HG02973 (cell line): Measurements from ENCODE around the gene GPR65.

Source experiments
- ATAC-seq: cut with Tn5 transposase; IDR thresholded peaks from one replicate; pipeline ENCODE4 v1.9.1; 2021; ENCODE audit warnings: moderate library complexity; ENCODE audit not compliant: unreplicated experiment

The GPR65 gene

GRCh38 chr14:88036422-88036821 lies 31.5 kb downstream of the GPR65 start:
- no peak for ATAC-seq

DNA sequence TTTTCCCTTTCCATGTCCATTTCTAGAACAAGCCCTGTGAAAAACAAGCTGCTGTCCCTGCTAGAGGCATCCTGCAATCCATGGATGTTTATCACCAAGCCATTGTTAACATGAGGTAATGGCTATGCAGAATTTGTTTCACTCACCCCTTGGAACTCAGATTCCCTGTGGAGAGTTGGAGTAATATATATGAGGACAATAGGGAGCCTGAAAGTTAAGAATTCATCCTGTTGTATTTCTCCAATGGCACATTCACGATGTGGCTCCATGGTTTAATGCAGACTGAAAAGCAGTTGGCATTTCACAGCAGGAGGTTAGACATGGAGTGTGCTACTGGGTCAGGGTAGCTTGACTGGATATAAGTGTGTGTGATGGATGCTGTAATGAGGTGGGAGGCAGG lies 32.4 kb downstream of the GPR65 start:
- ATAC-seq: no peak

DNA sequence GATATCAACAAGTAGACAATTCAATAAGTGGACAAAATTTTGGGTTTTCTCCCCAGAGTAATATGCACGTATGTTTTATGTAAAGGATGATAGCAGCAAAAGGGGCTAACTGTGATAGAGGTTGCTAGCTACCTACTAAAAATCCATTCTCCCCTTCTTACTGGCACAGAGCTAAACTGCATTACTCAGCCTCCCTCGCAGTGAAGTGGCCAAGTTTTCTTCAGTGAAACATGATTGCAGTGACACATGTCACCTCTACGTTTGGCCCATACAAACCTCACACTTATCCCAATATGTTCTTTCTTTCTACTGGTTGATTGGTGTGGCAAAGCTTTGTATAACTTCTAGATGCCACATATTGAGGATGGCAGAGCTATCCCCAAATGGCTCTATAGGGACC lies 34.3 kb downstream of the GPR65 start:
- no peak for ATAC-seq

DNA sequence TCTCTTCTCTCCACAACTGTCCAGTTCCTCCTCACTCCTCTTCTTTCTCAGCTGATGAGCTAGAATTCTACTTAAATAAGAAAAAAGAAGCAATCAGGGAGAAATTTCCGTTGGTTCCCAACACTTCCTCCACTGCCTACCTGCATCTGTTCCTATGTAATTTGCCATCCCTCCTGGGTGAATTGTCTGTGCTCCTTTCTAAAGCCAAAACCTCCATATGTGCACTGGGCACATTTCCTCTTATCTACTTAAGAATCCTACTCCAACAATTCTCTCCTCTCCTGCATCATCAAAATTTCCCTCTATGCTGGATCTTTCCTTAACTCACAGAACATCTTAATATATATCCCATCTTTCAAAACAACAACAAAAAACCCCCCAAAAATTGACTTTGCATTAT lies 35.2 kb downstream of the GPR65 start:
- ATAC-seq: no peak

DNA sequence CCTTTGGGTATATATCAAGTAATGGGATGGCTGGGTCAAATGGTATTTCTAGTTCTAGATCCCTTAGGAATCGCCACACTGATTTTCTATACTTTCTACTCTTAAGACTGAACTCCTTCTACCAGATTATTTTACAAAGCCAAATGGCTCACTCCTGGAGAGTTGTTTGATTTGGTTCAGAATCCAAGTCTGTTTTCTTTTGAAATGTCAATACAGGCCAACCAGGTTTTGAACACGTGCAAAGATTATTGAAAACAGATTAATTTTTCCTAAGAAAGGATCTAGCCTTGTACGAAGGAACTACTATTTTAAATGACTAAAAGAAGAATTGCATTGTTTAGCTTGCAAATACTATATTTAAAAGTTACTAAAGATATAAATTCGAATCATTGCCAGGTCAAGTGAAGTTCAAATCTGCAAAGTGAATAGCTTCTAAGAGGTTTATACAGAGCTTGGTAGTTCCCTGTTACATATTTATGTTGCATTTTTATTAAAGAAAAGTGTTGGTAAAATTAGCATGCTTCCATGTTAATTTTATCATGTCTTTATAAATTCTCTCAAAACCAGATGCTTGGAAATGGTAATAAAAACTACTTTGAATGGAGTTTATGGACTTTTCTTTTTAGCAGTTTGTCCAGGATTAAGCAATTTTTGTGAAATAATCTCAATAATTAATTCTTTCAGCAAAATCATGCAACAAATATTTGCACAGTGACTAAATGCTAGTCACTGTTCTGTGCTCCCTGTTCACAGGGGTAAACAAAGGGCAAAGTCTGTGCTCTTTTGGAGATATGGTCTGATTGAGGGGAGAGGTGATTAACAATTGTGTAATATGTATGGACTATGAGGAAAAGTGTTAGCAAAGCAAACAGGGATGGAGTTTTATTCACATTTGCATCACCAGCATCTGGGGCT lies 38.9 kb downstream of the GPR65 start:
- no peak for ATAC-seq

DNA sequence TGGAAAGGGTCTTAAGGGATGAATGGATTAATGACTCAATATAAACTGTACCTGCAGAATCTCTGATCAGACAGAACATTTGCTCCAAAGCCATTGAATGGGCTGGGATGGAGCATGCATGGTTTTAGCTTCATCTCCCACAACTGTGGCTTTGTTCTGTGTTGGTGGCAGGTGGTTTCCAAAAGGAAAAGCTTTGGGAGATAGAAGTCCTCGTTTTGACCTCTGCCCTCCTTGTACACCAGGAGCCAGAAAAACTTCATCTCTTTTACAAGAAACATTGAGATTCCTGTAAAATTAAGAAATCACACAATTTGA lies 39.5 kb downstream of the GPR65 start:
- ATAC-seq: no peak

DNA sequence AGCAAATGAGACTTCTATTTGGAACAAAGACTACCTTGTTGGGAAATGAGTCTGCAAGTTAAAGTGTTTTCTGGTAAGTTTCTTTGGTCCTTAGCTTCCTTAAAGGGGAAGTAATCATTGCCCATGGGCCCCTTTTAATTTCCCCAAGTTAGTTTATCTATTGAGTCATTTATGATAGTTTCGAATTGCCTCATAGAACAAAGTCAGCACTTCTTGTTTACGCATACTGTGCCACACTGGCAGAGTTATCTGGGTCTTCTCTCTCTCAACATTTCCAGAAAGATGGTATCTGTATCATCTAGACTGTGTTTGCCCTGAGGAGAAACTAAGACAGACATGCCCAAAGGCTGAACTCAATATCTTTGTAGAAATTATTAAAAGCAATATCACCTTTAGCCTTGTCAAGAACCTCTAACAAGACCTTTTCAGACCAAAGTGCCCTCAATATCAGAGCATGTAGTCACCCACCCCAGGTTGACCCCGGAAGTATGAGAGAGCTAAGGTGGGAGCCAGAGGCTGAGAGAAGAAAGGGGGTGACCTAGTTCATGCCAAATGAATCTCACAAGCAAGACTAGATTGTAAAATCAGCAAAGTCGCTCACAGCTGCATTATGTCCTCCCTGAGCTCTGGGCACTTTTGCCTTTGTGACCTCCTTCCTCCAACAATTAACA lies 40.0 kb downstream of the GPR65 start:
- ATAC-seq: peak; percentile 67

- ATAC-seq: no peak
Measured at GRCh38 chr14:88045705-88046104, 40.8 kb downstream of the GPR65 start.

DNA sequence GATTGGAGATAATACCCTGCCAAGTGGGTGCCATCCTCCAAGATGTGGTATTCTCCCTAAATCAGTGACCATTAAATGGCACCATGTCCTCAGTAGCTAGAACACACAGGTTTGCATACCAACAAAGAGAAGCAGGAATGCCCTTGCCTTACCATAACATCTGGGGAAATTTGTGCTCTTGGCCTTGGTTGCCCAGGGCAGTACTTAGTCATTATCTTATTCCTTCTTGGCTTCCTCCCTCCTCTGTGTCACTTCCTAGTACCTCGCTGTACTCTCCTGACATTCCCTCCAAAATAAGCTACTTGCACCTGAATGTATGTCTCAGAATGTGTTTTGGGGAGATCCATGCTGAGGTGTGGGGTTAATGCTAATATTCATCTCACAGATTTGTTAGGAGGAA lies 43.4 kb downstream of the GPR65 start:
- no peak for ATAC-seq

DNA sequence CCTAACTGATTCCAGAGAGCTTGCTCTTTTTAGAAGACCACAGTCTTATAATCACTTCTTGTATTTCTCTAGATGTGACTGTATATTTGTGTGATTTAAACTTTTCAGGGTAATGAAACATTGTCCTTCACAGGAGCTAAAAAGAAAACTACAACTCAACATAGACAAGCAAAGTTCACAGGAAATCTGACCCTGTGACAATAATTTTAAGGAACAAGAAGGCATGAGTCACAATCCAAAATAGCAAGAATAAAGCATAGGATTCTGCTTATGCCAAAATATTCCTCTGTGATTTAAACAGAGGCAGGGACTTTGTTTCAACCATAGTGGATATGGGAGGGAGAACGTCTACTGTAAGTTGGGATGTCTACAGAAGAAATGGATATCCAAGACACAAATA lies 44.3 kb downstream of the GPR65 start:
- ATAC-seq: no peak

DNA sequence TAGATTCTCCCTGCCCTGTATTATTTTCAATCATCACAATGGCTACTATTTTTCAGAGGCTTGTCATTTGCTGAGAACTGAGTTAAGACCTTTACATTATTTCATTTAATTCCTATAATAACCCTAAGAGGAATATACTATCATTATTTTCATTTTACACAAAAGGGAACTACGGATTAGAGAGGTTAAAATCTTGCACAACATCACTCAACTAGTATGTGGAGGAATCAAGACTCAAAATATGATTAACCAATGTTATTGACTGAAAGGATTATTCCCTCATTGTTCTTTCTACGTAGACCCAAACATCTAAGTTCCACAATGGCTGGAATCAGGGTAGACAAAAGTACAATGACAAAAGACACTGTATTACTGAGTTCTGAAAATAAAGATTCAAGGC lies 45.0 kb downstream of the GPR65 start:
- no peak for ATAC-seq

GRCh38 chr14:88060576-88060975 lies 55.6 kb downstream of the GPR65 start:
- no peak for ATAC-seq

- ATAC-seq: no peak
Measured at GRCh38 chr14:88063811-88064210, 58.9 kb downstream of the GPR65 start.
